Astrocyte (in vitro differentiated cells and primary cell): ENCODE results near the gene PODXL. TPM values are rescaled to one million over a fixed set of nuclear protein-coding genes. Genes with fewer than 3 reads are reported as not detected.

Experiments
- DNase-seq: peaks from one replicate; pipeline ENCODE4 v3.0.0-alpha.2; 2010; ENCODE audit warnings: low read depth
- FAIRE-seq: peaks from 2 replicates; lab custom pipeline; 2011; peaks lifted over from hg19 to GRCh38; lab: Jason Lieb, UNC
- H2AFZ ChIP-seq: 2 replicates; pipeline ENCODE4 v1.6.0; 2012; ENCODE audit warnings: low read depth, low read length, inconsistent platforms
- H3K27ac ChIP-seq: 2 replicates; pipeline ENCODE4 v1.5.1; 2011; ENCODE audit warnings: low read depth, low read length, inconsistent platforms
- H3K27me3 ChIP-seq: 2 replicates; pipeline ENCODE4 v1.6.0; 2011; ENCODE audit warnings: low read length, inconsistent platforms; ENCODE audit not compliant: insufficient read depth
- H3K36me3 ChIP-seq: 2 replicates; pipeline ENCODE4 v1.5.1; 2011; ENCODE audit warnings: low read length, inconsistent platforms; ENCODE audit not compliant: insufficient read depth
- H3K4me1 ChIP-seq: 2 replicates; pipeline ENCODE4 v1.5.1; 2011; ENCODE audit warnings: low read length, inconsistent platforms; ENCODE audit not compliant: insufficient read depth
- H3K4me2 ChIP-seq: 2 replicates; pipeline ENCODE4 v1.6.0; 2012; ENCODE audit warnings: low read length, inconsistent platforms
- H3K4me3 ChIP-seq: 2 replicates; pipeline ENCODE4 v1.5.1; 2011; ENCODE audit warnings: low read depth, mild to moderate bottlenecking, low read length, inconsistent platforms; ENCODE audit not compliant: insufficient read depth
- H3K79me2 ChIP-seq: 2 replicates; pipeline ENCODE4 v1.6.0; 2012; ENCODE audit warnings: mild to moderate bottlenecking, low read length, inconsistent platforms; ENCODE audit not compliant: insufficient read depth
- H3K9ac ChIP-seq: 2 replicates; pipeline ENCODE4 v1.6.0; 2012; ENCODE audit warnings: mild to moderate bottlenecking, low read length, inconsistent platforms
- H3K9me3 ChIP-seq: 2 replicates; pipeline ENCODE4 v1.5.1; 2012; ENCODE audit warnings: low read depth, mild to moderate bottlenecking, low read length, inconsistent platforms; ENCODE audit not compliant: insufficient read depth
- H4K20me1 ChIP-seq: 2 replicates; pipeline ENCODE4 v1.6.0; 2012; ENCODE audit warnings: low read length, inconsistent platforms; ENCODE audit not compliant: insufficient read depth
- H3K27ac Mint-ChIP-seq: one replicate; pipeline ENCODE4 v1.8.0; 2021; ENCODE audit warnings: mild to moderate bottlenecking, mixed read lengths; ENCODE audit not compliant: unreplicated experiment
- H3K27me3 Mint-ChIP-seq: one replicate; pipeline ENCODE4 v1.8.0; 2021; ENCODE audit warnings: low read depth, mixed read lengths; ENCODE audit not compliant: unreplicated experiment
- H3K36me3 Mint-ChIP-seq: one replicate; pipeline ENCODE4 v1.8.0; 2021; ENCODE audit warnings: low read depth, mixed read lengths; ENCODE audit not compliant: unreplicated experiment
- H3K4me1 Mint-ChIP-seq: one replicate; pipeline ENCODE4 v1.8.0; 2021; ENCODE audit warnings: low read depth, mixed read lengths; ENCODE audit not compliant: unreplicated experiment
- H3K4me3 Mint-ChIP-seq: one replicate; pipeline ENCODE4 v1.8.0; 2021; ENCODE audit warnings: mild to moderate bottlenecking, moderate library complexity, mixed read lengths; ENCODE audit not compliant: unreplicated experiment
- H3K9me3 Mint-ChIP-seq: one replicate; pipeline ENCODE4 v1.8.0; 2021; ENCODE audit warnings: mild to moderate bottlenecking, mixed read lengths; ENCODE audit not compliant: unreplicated experiment
- CTCF ChIP-seq: IDR thresholded peaks from 2 replicates; pipeline ENCODE4 v1.5.1; 2011; ENCODE audit warnings: low read depth, mild to moderate bottlenecking, inconsistent platforms, low read length, moderate library complexity; ENCODE audit not compliant: insufficient read depth
- EZH2 ChIP-seq: IDR thresholded peaks from 2 replicates; pipeline ENCODE4 v1.6.1; 2012; ENCODE audit warnings: mild to moderate bottlenecking, low read length, inconsistent platforms; ENCODE audit not compliant: insufficient read depth
- total RNA-seq: library from RNA; stranded (reverse); gene quantifications from 2 replicates; pipeline ENCODE4 v1.2.1, GENCODE V29; 2021

Gene PODXL
- total RNA-seq, 1 donor from 2014 or later: 47.1 TPM

GRCh38 chr7:131544021-131544420, 12.4 kb downstream of the PODXL start:
- H4K20me1 ChIP-seq: no peaks in the 10 kb centered on the region
- H3K9me3 Mint-ChIP-seq: peaks cover 3% of the 10 kb centered on the region
- FAIRE-seq: no peak
- H3K9ac ChIP-seq: no peak overlapping the region
- H3K27me3 Mint-ChIP-seq: no peaks in the 10 kb centered on the region
- H3K79me2 ChIP-seq: peaks cover 32% of the 10 kb centered on the region
- TF ChIP-seq CTCF (no peak), EZH2 (no peak)
- H3K4me3 Mint-ChIP-seq: no peak overlapping the region
- DNase-seq: no peak
- no peak overlapping the region for H3K27ac Mint-ChIP-seq
- H3K4me2 ChIP-seq: no peak overlapping the region
- H3K4me1 ChIP-seq: no peaks in the 10 kb centered on the region
- no peak overlapping the region for H2AFZ ChIP-seq
- peaks cover 3% of the 10 kb centered on the region for H3K36me3 Mint-ChIP-seq
- H3K4me3 ChIP-seq: no peak overlapping the region
- H3K4me1 Mint-ChIP-seq: peaks cover 20% of the 10 kb centered on the region
- H3K27me3 ChIP-seq: no peaks in the 10 kb centered on the region
- H3K27ac ChIP-seq: no peak overlapping the region
- H3K9me3 ChIP-seq: no peaks in the 10 kb centered on the region
- H3K36me3 ChIP-seq: no peaks in the 10 kb centered on the region

- no peak overlapping the region for H3K4me3 ChIP-seq
- no peaks in the 10 kb centered on the region for H3K9me3 ChIP-seq
- Mint-ChIP-seq H3K27me3 (no peaks in the 10 kb centered on the region), H3K9me3 (no peaks in the 10 kb centered on the region), H3K4me1 (peaks cover 28% of the 10 kb centered on the region), H3K27ac (no peak overlapping the region), H3K36me3 (no peaks in the 10 kb centered on the region), H3K4me3 (no peak overlapping the region)
- no peak overlapping the region for H3K27ac ChIP-seq
- no peaks in the 10 kb centered on the region for H3K27me3 ChIP-seq
- TF ChIP-seq CTCF (no peak), EZH2 (no peak)
- no peak overlapping the region for H2AFZ ChIP-seq
- peaks cover 31% of the 10 kb centered on the region for H3K79me2 ChIP-seq
- H3K9ac ChIP-seq: no peak overlapping the region
- H4K20me1 ChIP-seq: no peaks in the 10 kb centered on the region
- peaks cover 7% of the 10 kb centered on the region for H3K4me1 ChIP-seq
- DNase-seq: no peak
- H3K4me2 ChIP-seq: no peak overlapping the region
- no peak for FAIRE-seq
- H3K36me3 ChIP-seq: no peaks in the 10 kb centered on the region
These were observed 13.1 kb downstream of the PODXL start for GRCh38 chr7:131543298-131543697.

GRCh38 chr7:131540491-131541162, 15.8 kb downstream of the PODXL start:
- H3K4me3 Mint-ChIP-seq: no peak overlapping the region
- no peak for DNase-seq
- H3K4me1 Mint-ChIP-seq: peaks cover 33% of the 10 kb centered on the region

More at GRCh38 chr7:131540491-131541162, 15.8 kb downstream of the PODXL start:
- Histone ChIP-seq H3K36me3 (no peaks in the 10 kb centered on the region), H3K4me3 (no peak overlapping the region), H3K27ac (no peak overlapping the region), H3K27me3 (no peaks in the 10 kb centered on the region), H3K9me3 (no peaks in the 10 kb centered on the region), H4K20me1 (peaks cover 3% of the 10 kb centered on the region), H3K4me2 (no peak overlapping the region), H3K79me2 (peaks cover 31% of the 10 kb centered on the region), H3K9ac (no peak overlapping the region), H2AFZ (no peak overlapping the region), H3K4me1 (peaks cover 15% of the 10 kb centered on the region)
- FAIRE-seq: no peak
- no peak for TF ChIP-seq EZH2
- no peak for TF ChIP-seq CTCF
- Mint-ChIP-seq H3K27me3 (no peaks in the 10 kb centered on the region), H3K9me3 (no peaks in the 10 kb centered on the region), H3K36me3 (no peaks in the 10 kb centered on the region), H3K27ac (no peak overlapping the region)
